T-cell (primary cell): ENCODE measurements around the gene SH3BP4. TPM values are rescaled to one million over a fixed set of nuclear protein-coding genes. Genes with fewer than 3 reads are reported as not detected.

ENCODE experiments used
- ATAC-seq, 4 experiments: fragments of 200-7000 bp in 3 of 4; fragments of 150-1000 bp in 1 of 4; cut with Tn5 transposase; replicated peaks in 1 of 4; 1 replicate in 3 of 4; 2 replicates in 1 of 4; pipeline ENCODE4 v1.10.0; 2021; ENCODE audit warnings: moderate library complexity in 3 of 4, mild to moderate bottlenecking in 2 of 4, moderate number of reproducible peaks in 1 of 4
- CTCF ChIA-PET, 2 donors: fragments of 300-600 bp; sonication (Branson Sonifier 250); formaldehyde crosslinking; loops; one replicate each; lab custom pipeline; 2022; ENCODE audit warnings: antibody characterized with exemption in 2 of 2; lab: Charles Lee
- POLR2A ChIA-PET, 2 donors: fragments of 300-600 bp; sonication (Branson Sonifier 250); formaldehyde crosslinking; loops; one replicate each; lab custom pipeline; 2022; ENCODE audit warnings: antibody characterized with exemption in 2 of 2; lab: Charles Lee
- DNase-seq, 35 experiments: peaks; one replicate each; pipeline versions ENCODE4 v3.0.0 to v3.0.0-alpha.2; 2013 to 2023
- H3K27ac ChIP-seq: one replicate; pipeline ENCODE4 v1.5.1; 2013; ENCODE audit warnings: low read length
- H3K27me3 ChIP-seq, 2 experiments: replicated peaks in 1 of 2; 1 replicate in 1 of 2; 2 replicates in 1 of 2; pipeline versions ENCODE4 v1.6.1 to v1.7.0; 2013; ENCODE audit warnings: low read length in 1 of 2, mixed read lengths in 1 of 2; ENCODE audit not compliant: control insufficient read depth in 2 of 2, insufficient read depth in 2 of 2; ENCODE audit errors: extremely low read depth in 1 of 2
- H3K36me3 ChIP-seq, 2 donors: 1 replicate in 1 of 2; 2 replicates in 1 of 2; pipeline versions ENCODE4 v1.6.1 to v1.7.0; 2013; ENCODE audit warnings: low read length in 1 of 2; ENCODE audit not compliant: control insufficient read depth in 2 of 2, insufficient read depth in 1 of 2; ENCODE audit errors: extremely low read depth in 1 of 2
- H3K4me1 ChIP-seq, 2 experiments: 1 replicate in 1 of 2; 2 replicates in 1 of 2; pipeline versions ENCODE4 v1.6.1 to v1.7.0; 2013; ENCODE audit warnings: low read length in 2 of 2, mixed read lengths in 1 of 2; ENCODE audit not compliant: insufficient read depth in 2 of 2, control insufficient read depth in 1 of 2; ENCODE audit errors: extremely low read depth in 1 of 2
- H3K4me3 ChIP-seq, 2 donors: 1 replicate in 1 of 2; 2 replicates in 1 of 2; pipeline versions ENCODE4 v1.5.1 to v1.7.0; 2013; ENCODE audit warnings: mild to moderate bottlenecking in 2 of 2, low read length in 1 of 2, moderate library complexity in 1 of 2; ENCODE audit not compliant: control insufficient read depth in 1 of 2; ENCODE audit errors: extremely low read depth in 1 of 2
- H3K9me3 ChIP-seq: 2 replicates; pipeline ENCODE4 v1.7.0; 2013
- H3K27ac Mint-ChIP-seq, 2 donors: one replicate each; pipeline ENCODE4 v1.8.0; 2020 to 2021; ENCODE audit warnings: mild to moderate bottlenecking in 2 of 2, mixed read lengths in 2 of 2
- H3K27me3 Mint-ChIP-seq, 2 donors: one replicate each; pipeline ENCODE4 v1.8.0; 2021 to 2022; ENCODE audit warnings: mixed read lengths in 2 of 2
- H3K36me3 Mint-ChIP-seq: one replicate; pipeline ENCODE4 v1.8.0; 2021; ENCODE audit warnings: mixed read lengths
- H3K4me1 Mint-ChIP-seq, 3 donors: one replicate each; pipeline ENCODE4 v1.8.0; 2020 to 2022; ENCODE audit warnings: mixed read lengths in 3 of 3, mild to moderate bottlenecking in 1 of 3
- H3K4me3 Mint-ChIP-seq, 3 donors: one replicate each; pipeline ENCODE4 v1.8.0; 2020 to 2022; ENCODE audit warnings: mild to moderate bottlenecking in 3 of 3, mixed read lengths in 3 of 3, moderate library complexity in 3 of 3
- H3K9me3 Mint-ChIP-seq, 3 donors: one replicate each; pipeline ENCODE4 v1.8.0; 2020 to 2022; ENCODE audit warnings: mixed read lengths in 3 of 3
- WGBS: methylation state at CpG from one replicate; pipeline ENCODE4 v1.1.5; 2013; ENCODE audit warnings: missing lambda C conversion rate; ENCODE audit not compliant: insufficient coverage; 5-methylcytosine and 5-hydroxymethylcytosine counted together
- total RNA-seq, 35 experiments: library from RNA in 6 of 35; stranded (reverse) in 6 of 35; fragments of 120-200 nt in 1 of 35; gene quantifications; one replicate each; pipeline versions ENCODE4 v1.2.1 to v1.2.4 and lab custom pipeline; 2013 to 2026

SH3BP4 gene
- total RNA-seq, 5 donors from 2014 or later (not counting 1 experiment from before 2014, with no cell fraction given) = 0.14 to 1.3 (median 0.50) TPM

- Mint-ChIP-seq H3K27ac (no peak overlapping the region), H3K4me3 (no peak overlapping the region), H3K9me3 (no peaks in the 10 kb centered on the region), H3K4me1 (no peaks in the 10 kb centered on the region), H3K36me3 (no peaks in the 10 kb centered on the region), H3K27me3 (peaks cover 4 to 15% of the 10 kb centered on the region in 2 donors)
- DNase-seq (no peak), ATAC-seq (no peak)
- Histone ChIP-seq H3K27ac (no peak overlapping the region), H3K9me3 (no peaks in the 10 kb centered on the region), H3K27me3 (peaks cover 0 to 27% of the 10 kb centered on the region in 2 experiments), H3K4me1 (no peaks in the 10 kb centered on the region), H3K36me3 (no peaks in the 10 kb centered on the region), H3K4me3 (no peak overlapping the region)
- WGBS = 70% methylated on average over 15 of the region's 17 CpGs
- POLR2A ChIA-PET = no interaction called here
- CTCF ChIA-PET = no interaction called here
These were observed 111.7 kb downstream of the SH3BP4 start for GRCh38 chr2:235063471-235063961.

DNA sequence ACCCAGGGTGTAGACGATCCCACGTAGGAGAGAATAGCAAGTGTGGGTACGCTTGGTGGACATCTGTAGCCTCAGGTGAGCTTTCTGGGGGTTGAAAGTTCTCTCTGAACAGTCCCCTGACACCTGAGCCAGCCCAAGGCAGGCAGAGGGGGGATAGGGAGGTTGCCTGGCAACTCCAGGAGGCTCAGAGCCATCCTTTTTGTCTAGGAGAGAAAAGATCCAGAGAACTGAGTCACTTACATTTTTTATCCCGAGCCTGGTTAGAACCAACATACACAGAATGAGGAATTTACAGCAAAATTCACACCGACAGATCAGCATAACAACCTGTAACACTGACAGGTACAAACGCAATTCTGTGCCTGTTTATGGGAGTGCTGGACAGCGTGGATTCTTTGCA, 113.2 kb downstream of the SH3BP4 start:
- Mint-ChIP-seq H3K4me1 (no peaks in the 10 kb centered on the region), H3K4me3 (no peak overlapping the region), H3K36me3 (no peaks in the 10 kb centered on the region), H3K9me3 (no peaks in the 10 kb centered on the region), H3K27me3 (peaks cover 10 to 15% of the 10 kb centered on the region in 2 donors), H3K27ac (no peak overlapping the region)
- DNase-seq = no peak
- no peak overlapping the region for H3K27ac ChIP-seq
- WGBS = 69% methylated on average over 2 of the region's 7 CpGs
- H3K4me3 ChIP-seq = no peak overlapping the region
- no peak for ATAC-seq
- H3K27me3 ChIP-seq = peaks cover 0 to 22% of the 10 kb centered on the region in 2 experiments
- POLR2A ChIA-PET = no interaction called here
- no peaks in the 10 kb centered on the region for H3K4me1 ChIP-seq
- CTCF ChIA-PET = no interaction called here
- no peaks in the 10 kb centered on the region for H3K36me3 ChIP-seq
- H3K9me3 ChIP-seq = no peaks in the 10 kb centered on the region

- WGBS = 84% methylated on average over 3 of the region's 4 CpGs
- no peak for DNase-seq
- Histone ChIP-seq H3K9me3 (no peaks in the 10 kb centered on the region), H3K27ac (no peak overlapping the region), H3K36me3 (no peaks in the 10 kb centered on the region), H3K27me3 (peaks cover 0 to 15% of the 10 kb centered on the region in 2 experiments), H3K4me3 (no peak overlapping the region), H3K4me1 (no peaks in the 10 kb centered on the region)
- POLR2A ChIA-PET = no interaction called here
- H3K4me3 Mint-ChIP-seq = no peak overlapping the region
- H3K27ac Mint-ChIP-seq = no peak overlapping the region
- peaks cover 12 to 13% of the 10 kb centered on the region in 2 donors for H3K27me3 Mint-ChIP-seq
- H3K4me1 Mint-ChIP-seq = no peaks in the 10 kb centered on the region
- H3K36me3 Mint-ChIP-seq = no peaks in the 10 kb centered on the region
- H3K9me3 Mint-ChIP-seq = no peaks in the 10 kb centered on the region
- CTCF ChIA-PET = no interaction called here
- ATAC-seq = no peak
These were observed 114.7 kb downstream of the SH3BP4 start for GRCh38 chr2:235066490-235066889.

DNA sequence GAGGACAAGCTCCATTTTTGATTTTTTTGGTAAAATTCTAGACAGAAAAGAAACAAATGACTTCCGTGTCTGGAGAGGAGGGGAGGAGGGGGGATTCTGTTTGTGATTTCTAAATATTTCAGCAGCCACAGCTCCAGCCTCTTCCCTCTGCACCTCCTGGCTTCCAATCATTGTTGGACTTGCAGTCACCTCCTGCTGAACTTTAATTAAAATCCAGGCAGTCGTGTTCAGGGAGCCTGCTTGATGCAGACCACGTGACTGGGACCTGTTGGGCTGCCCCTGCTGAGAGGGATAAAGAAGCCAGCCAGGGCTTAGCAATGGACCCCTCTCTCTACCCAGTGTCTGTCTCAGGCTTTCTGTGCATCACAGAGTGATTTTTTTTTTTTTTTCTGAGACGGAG, 115.1 kb downstream of the SH3BP4 start:
- Mint-ChIP-seq H3K9me3 (no peaks in the 10 kb centered on the region), H3K27me3 (peaks cover 12 to 13% of the 10 kb centered on the region in 2 donors), H3K4me3 (no peak overlapping the region), H3K27ac (no peak overlapping the region), H3K4me1 (no peaks in the 10 kb centered on the region), H3K36me3 (no peaks in the 10 kb centered on the region)
- ATAC-seq (no peak), DNase-seq (no peak)
- no peaks in the 10 kb centered on the region for H3K4me1 ChIP-seq
- WGBS = no CpG with 5 or more reads among the region's 4 CpGs
- peaks cover 0 to 13% of the 10 kb centered on the region in 2 experiments for H3K27me3 ChIP-seq
- no peaks in the 10 kb centered on the region for H3K36me3 ChIP-seq
- CTCF ChIA-PET = no interaction called here
- no peak overlapping the region for H3K4me3 ChIP-seq
- H3K9me3 ChIP-seq = no peaks in the 10 kb centered on the region
- no peak overlapping the region for H3K27ac ChIP-seq
- POLR2A ChIA-PET = no interaction called here

- ChIA-PET CTCF (no interaction called here), POLR2A (no interaction called here)
- no peaks in the 10 kb centered on the region for H3K9me3 ChIP-seq
- no peak overlapping the region for H3K27ac Mint-ChIP-seq
- ATAC-seq (no peak), DNase-seq (no peak)
- H3K27me3 Mint-ChIP-seq = peaks cover 11 to 12% of the 10 kb centered on the region in 2 donors
- no peak overlapping the region for H3K4me3 Mint-ChIP-seq
- H3K4me3 ChIP-seq = no peak overlapping the region
- no CpG with 5 or more reads among the region's 3 CpGs for WGBS
- no peaks in the 10 kb centered on the region for H3K4me1 ChIP-seq
- peaks cover 0 to 7% of the 10 kb centered on the region in 2 experiments for H3K27me3 ChIP-seq
- no peaks in the 10 kb centered on the region for H3K4me1 Mint-ChIP-seq
- no peak overlapping the region for H3K27ac ChIP-seq
- no peaks in the 10 kb centered on the region for H3K36me3 Mint-ChIP-seq
- H3K36me3 ChIP-seq = no peaks in the 10 kb centered on the region
- H3K9me3 Mint-ChIP-seq = no peaks in the 10 kb centered on the region
These were observed 116.9 kb downstream of the SH3BP4 start for GRCh38 chr2:235068701-235069100.

DNA sequence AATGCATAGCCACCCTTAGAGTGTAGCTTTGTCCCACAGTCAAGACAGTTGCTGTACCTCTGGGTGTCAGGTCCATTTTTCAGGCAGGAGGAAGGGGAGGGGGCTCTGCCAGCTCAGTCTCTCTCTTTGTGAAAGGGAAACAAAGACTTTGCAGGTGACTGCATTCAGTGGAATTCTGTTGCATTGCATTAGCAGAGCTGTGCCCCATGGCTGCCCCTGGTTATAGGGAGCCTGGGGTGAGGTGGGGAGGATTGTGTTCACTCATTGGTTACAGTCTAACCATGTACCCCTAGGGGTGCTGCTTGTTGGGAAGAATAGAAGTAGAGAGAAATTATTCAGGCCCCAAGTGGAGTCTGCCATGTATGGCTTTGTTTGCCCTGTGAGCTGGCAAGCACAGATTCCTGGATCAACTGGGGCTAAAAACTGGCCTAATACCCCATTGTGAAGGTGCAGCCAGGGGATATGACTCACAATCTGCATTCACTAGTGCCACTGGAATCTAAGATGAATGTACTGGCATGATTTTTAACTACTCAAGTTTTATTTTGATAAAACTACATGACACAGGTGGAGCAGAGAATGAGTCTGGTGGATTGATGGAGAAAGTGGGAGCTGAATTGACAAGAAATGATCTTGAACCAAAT, 118.4 kb downstream of the SH3BP4 start:
- ATAC-seq = no peak
- Mint-ChIP-seq H3K27ac (no peak overlapping the region), H3K4me1 (no peaks in the 10 kb centered on the region), H3K4me3 (no peak overlapping the region), H3K9me3 (no peaks in the 10 kb centered on the region), H3K27me3 (peaks cover 11 to 12% of the 10 kb centered on the region in 2 donors), H3K36me3 (no peaks in the 10 kb centered on the region)
- Histone ChIP-seq H3K36me3 (no peaks in the 10 kb centered on the region), H3K27me3 (peaks cover 0 to 8% of the 10 kb centered on the region in 2 experiments), H3K9me3 (no peaks in the 10 kb centered on the region), H3K27ac (no peak overlapping the region), H3K4me1 (no peaks in the 10 kb centered on the region), H3K4me3 (no peak overlapping the region)
- DNase-seq = no peak
- ChIA-PET POLR2A (no interaction called here), CTCF (no interaction called here)
